Measurements from ENCODE around the gene ENC1.

- TF ChIP-seq CTCF (IDR thresholded peaks at IDR 0.05; ENCODE audit: poor library complexity) (no peak), EZH2 (IDR thresholded peaks at IDR 0.05; ENCODE audit: borderline replicate concordance) (no peak)
Measured at GRCh38 chr5:74665816-74666215, 25.3 kb upstream of the ENC1 start.

Measured in hepatocyte (in vitro differentiated cells).